DOHH2 (cell line): Measurements from ENCODE around the gene FSTL4.

Source experiments
- H3F3A ChIP-seq: fragments of 200-600 bp; sonication (generic), shearing (Covaris generic); 2 replicates; pipeline ENCODE4 v1.6.0; 2016; ENCODE audit warnings: antibody characterized with exemption, mild to moderate bottlenecking; ENCODE audit not compliant: control insufficient read depth, insufficient read depth
- H3K27ac ChIP-seq: fragments of 200-600 bp; sonication (generic); 2 replicates; pipeline ENCODE4 v1.5.1; 2014; ENCODE audit warnings: low read depth, mild to moderate bottlenecking, low read length, moderate library complexity
- H3K27me3 ChIP-seq: fragments of 200-600 bp; sonication (generic); 2 replicates; pipeline ENCODE4 v1.6.1; 2014; ENCODE audit warnings: mild to moderate bottlenecking, low read length, mixed read lengths; ENCODE audit not compliant: control insufficient read depth
- H3K36me3 ChIP-seq: fragments of 200-600 bp; sonication (generic); 2 replicates; pipeline ENCODE4 v1.6.1; 2014; ENCODE audit warnings: mild to moderate bottlenecking, low read length, moderate library complexity, mixed read lengths; ENCODE audit not compliant: control insufficient read depth
- H3K4me1 ChIP-seq: fragments of 200-600 bp; sonication (generic); 2 replicates; pipeline ENCODE4 v1.6.1; 2014; ENCODE audit warnings: mild to moderate bottlenecking, low read length, mixed read lengths; ENCODE audit not compliant: control insufficient read depth
- H3K4me2 ChIP-seq: fragments of 200-600 bp; sonication (generic); 2 replicates; pipeline ENCODE4 v1.6.0; 2014; ENCODE audit warnings: mild to moderate bottlenecking, low read length, moderate library complexity
- H3K4me3 ChIP-seq: fragments of 200-600 bp; sonication (generic); 2 replicates; pipeline ENCODE4 v1.5.1; 2014; ENCODE audit warnings: mild to moderate bottlenecking, low read length, mixed read lengths
- H3K79me2 ChIP-seq: fragments of 200-600 bp; sonication (generic); 2 replicates; pipeline ENCODE4 v1.6.1; 2014; ENCODE audit warnings: mild to moderate bottlenecking, low read length, mixed read lengths; ENCODE audit not compliant: control insufficient read depth
- H3K9me2 ChIP-seq: fragments of 200-600 bp; sonication (generic); replicated peaks from 2 replicates; pipeline ENCODE4 v1.6.1; 2014; ENCODE audit warnings: mild to moderate bottlenecking, low read length, mixed read lengths; ENCODE audit not compliant: control insufficient read depth
- H3K9me3 ChIP-seq: fragments of 200-600 bp; sonication (generic); 2 replicates; pipeline ENCODE4 v1.6.1; 2014; ENCODE audit warnings: antibody characterized with exemption, low read length, mixed read lengths; ENCODE audit not compliant: control insufficient read depth, insufficient read depth
- H4K20me1 ChIP-seq: fragments of 200-600 bp; sonication (generic); 2 replicates; pipeline ENCODE4 v1.6.0; 2014; ENCODE audit warnings: low read depth, mild to moderate bottlenecking, antibody characterized with exemption, low read length, moderate library complexity; ENCODE audit not compliant: control insufficient read depth, insufficient read depth
- EZH2phosphoT487 ChIP-seq: fragments of 200-600 bp; sonication (generic); IDR thresholded peaks from 2 replicates; pipeline ENCODE4 v1.6.1; 2017; ENCODE audit warnings: borderline replicate concordance, mild to moderate bottlenecking, antibody characterized with exemption, low read length, moderate library complexity, mixed read lengths
- TF ChIP-seq, protein P1 (sequence below): fragments of 200-600 bp; sonication (generic); IDR thresholded peaks from one replicate; pipeline ENCODE4 v1.5.1; 2014; ENCODE audit warnings: antibody characterized with exemption, mild to moderate bottlenecking, low read depth, low read length; ENCODE audit not compliant: poor library complexity, severe bottlenecking

Gene FSTL4

DNA sequence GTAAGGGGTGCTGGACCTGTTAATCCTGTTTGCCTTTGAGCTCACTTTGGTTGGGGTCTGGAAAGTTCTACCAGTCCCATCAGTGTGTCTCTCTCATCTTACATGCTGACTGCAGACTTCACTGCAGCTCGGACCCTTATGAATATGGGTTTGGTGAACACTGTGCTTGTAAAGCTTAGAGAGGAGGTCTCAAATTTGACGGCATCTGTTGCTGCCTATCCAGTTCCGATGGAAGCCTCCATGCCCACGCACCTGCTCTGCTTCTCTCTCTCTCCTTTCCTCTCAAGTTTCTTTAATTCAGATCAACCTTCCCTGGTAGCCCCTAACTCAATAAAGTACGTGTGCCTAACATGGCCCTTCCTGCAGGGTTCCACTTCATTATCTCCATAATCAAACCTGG is 342.6 kb downstream of the FSTL4 start:
- H4K20me1 ChIP-seq: no peaks in the 10 kb centered on the region
- no peaks in the 10 kb centered on the region for H3K9me2 ChIP-seq
- H3K4me2 ChIP-seq: no peak overlapping the region
- no peaks in the 10 kb centered on the region for H3K79me2 ChIP-seq
- H3K27ac ChIP-seq: no peak overlapping the region
- no peaks in the 10 kb centered on the region for H3F3A ChIP-seq
- no peaks in the 10 kb centered on the region for H3K4me1 ChIP-seq
- TF ChIP-seq, protein P1, sequence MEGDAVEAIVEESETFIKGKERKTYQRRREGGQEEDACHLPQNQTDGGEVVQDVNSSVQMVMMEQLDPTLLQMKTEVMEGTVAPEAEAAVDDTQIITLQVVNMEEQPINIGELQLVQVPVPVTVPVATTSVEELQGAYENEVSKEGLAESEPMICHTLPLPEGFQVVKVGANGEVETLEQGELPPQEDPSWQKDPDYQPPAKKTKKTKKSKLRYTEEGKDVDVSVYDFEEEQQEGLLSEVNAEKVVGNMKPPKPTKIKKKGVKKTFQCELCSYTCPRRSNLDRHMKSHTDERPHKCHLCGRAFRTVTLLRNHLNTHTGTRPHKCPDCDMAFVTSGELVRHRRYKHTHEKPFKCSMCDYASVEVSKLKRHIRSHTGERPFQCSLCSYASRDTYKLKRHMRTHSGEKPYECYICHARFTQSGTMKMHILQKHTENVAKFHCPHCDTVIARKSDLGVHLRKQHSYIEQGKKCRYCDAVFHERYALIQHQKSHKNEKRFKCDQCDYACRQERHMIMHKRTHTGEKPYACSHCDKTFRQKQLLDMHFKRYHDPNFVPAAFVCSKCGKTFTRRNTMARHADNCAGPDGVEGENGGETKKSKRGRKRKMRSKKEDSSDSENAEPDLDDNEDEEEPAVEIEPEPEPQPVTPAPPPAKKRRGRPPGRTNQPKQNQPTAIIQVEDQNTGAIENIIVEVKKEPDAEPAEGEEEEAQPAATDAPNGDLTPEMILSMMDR: no peak
- no peak for TF ChIP-seq EZH2phosphoT487
- H3K27me3 ChIP-seq: no peaks in the 10 kb centered on the region
- no peaks in the 10 kb centered on the region for H3K9me3 ChIP-seq
- H3K4me3 ChIP-seq: no peak overlapping the region
- H3K36me3 ChIP-seq: no peaks in the 10 kb centered on the region

DNA sequence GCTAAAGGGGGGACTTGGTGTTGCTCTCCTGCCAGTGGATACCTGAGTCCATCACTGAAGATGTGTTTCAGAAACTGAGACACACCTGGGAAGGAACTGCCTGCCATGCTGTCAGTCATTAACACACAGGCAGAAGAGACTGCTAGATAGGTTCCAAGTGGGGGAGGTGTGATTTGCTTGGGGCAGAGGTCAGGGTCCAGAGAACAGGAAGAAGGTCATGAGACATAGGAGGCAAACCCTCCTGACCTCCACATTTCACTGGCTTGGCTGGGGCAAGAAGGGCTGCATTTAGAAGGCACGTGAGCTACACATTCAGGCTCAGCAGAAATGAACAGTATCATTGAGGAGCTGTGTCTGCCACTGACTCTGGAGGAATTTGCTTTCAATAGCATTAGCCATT is 344.7 kb downstream of the FSTL4 start:
- no peaks in the 10 kb centered on the region for H4K20me1 ChIP-seq
- no peaks in the 10 kb centered on the region for H3K4me1 ChIP-seq
- H3K27ac ChIP-seq: no peak overlapping the region
- TF ChIP-seq EZH2phosphoT487: no peak
- TF ChIP-seq, protein P1: no peak
- no peaks in the 10 kb centered on the region for H3K36me3 ChIP-seq
- H3K9me2 ChIP-seq: no peaks in the 10 kb centered on the region
- peaks cover 9% of the 10 kb centered on the region; the same call in 1 of the 2 replicates for H3K27me3 ChIP-seq
- no peak overlapping the region for H3K4me2 ChIP-seq
- no peaks in the 10 kb centered on the region for H3K9me3 ChIP-seq
- H3K4me3 ChIP-seq: no peak overlapping the region
- no peaks in the 10 kb centered on the region for H3F3A ChIP-seq
- no peaks in the 10 kb centered on the region for H3K79me2 ChIP-seq

DNA sequence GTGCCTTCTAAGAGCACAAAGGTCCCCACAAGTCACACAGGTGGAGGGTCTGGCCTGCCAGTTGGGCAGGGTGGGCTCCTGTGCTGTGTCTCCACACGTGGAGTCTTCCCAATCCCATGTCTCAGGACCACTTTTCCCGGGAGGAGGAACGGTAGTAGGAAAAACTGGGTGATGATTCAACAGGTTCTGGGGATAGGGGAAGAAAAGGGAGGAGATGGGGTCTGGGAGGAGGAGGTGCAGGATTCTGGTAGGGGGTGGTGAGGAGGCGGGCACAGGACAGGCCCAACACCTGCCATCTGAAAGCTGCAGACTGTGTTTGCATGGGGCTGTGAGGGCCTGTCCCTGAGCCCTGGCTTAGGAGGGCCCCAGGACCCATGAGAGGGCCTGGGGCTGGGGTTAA is 345.4 kb downstream of the FSTL4 start:
- no peak overlapping the region for H3K27ac ChIP-seq
- H3K4me1 ChIP-seq: no peaks in the 10 kb centered on the region
- H3K9me2 ChIP-seq: no peaks in the 10 kb centered on the region
- H4K20me1 ChIP-seq: no peaks in the 10 kb centered on the region
- no peaks in the 10 kb centered on the region for H3K36me3 ChIP-seq
- no peaks in the 10 kb centered on the region for H3F3A ChIP-seq
- peaks cover 9% of the 10 kb centered on the region; the same call in 1 of the 2 replicates for H3K27me3 ChIP-seq
- no peak overlapping the region for H3K4me2 ChIP-seq
- no peak overlapping the region for H3K4me3 ChIP-seq
- H3K9me3 ChIP-seq: no peaks in the 10 kb centered on the region
- TF ChIP-seq, protein P1: no peak
- no peak for TF ChIP-seq EZH2phosphoT487
- H3K79me2 ChIP-seq: no peaks in the 10 kb centered on the region

DNA sequence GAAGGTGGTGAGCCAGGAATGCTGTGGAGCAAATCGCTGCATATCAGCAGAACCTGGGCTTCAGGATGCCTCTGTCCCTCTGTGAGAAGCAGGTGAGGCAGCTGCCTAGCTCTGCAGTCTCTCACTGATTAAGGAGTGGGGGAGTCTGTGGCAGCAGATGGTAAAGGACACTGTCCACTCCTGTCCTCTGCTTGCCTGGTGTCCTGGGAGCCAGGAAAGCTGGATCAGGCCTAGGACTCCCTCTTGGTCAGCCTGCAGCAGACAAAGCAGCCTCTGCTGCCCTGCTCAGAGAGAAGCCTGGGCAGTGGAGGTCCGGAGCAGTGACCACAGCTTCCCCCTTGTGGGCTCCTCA is 345.8 kb downstream of the FSTL4 start:
- TF ChIP-seq, protein P1: no peak
- TF ChIP-seq EZH2phosphoT487: no peak
- Histone ChIP-seq H3K4me2 (no peak overlapping the region), H3K27me3 (peaks cover 9% of the 10 kb centered on the region; the same call in 1 of the 2 replicates), H3K9me3 (no peaks in the 10 kb centered on the region), H3K27ac (no peak overlapping the region), H3K36me3 (no peaks in the 10 kb centered on the region), H3F3A (no peaks in the 10 kb centered on the region), H3K9me2 (no peaks in the 10 kb centered on the region), H3K4me3 (no peak overlapping the region), H3K4me1 (no peaks in the 10 kb centered on the region), H4K20me1 (no peaks in the 10 kb centered on the region), H3K79me2 (no peaks in the 10 kb centered on the region)
